HK-2 (cell line): ENCODE data around the gene ST6GALNAC3.

ENCODE experiments used
- DNase-seq: peaks from one replicate; pipeline ENCODE4 v3.0.0-alpha.2; 2018; ENCODE audit not compliant: unreplicated experiment

ST6GALNAC3 gene

DNA sequence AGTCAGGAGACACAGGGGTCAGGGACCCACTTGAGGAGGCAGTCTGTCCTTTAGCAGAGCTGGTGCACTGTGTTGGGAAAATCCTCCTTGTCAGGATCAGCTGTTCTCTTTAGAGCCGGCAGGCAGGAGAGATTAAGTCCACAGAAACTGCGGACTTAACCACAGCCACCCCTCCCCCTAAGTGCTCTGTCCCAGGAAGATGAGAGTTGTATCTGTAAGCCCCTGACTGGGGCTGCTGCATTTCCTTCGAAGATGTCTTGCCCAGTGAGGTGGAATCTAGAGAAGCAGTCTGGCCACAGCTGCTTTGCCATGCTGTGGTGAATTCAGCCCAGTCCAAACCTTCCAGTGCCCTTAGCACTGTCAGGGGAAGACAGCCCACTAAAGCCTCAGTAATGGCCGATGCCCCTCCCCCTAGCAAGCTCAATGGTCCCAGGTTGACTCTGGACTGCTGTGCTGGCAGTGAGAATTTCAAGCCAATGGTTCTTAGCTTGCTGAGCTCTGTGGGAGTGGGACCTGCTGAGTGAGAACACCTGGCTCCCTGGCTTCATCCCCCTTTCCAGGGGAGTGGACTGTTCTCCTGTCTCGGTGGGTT, 172.8 kb downstream of the ST6GALNAC3 start:
- no peak for DNase-seq

GRCh38 chr1:76250271-76250670, 175.7 kb downstream of the ST6GALNAC3 start:
- no peak for DNase-seq

DNA sequence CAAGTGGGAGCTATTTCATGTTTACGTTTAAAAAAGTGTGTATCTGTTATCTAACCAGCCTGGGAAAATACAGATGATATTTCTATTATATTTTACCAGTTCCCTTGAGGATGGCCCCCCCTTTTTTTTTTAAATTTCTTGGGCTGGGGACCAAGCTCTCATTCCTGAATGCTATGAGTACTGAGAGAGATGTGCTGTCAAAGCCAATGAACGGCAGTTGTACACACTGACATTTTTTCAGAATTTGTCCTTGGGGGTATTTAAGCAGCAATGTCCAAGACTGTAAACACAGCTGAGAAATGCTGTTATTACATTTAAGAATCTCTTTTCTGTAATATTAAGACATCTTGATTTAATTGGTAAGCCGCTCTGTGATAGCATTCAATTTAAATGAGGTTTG, 177.9 kb downstream of the ST6GALNAC3 start:
- no peak for DNase-seq

- DNase-seq, result no peak
Observed at GRCh38 chr1:76254104-76255030, 179.8 kb downstream of the ST6GALNAC3 start.

DNA sequence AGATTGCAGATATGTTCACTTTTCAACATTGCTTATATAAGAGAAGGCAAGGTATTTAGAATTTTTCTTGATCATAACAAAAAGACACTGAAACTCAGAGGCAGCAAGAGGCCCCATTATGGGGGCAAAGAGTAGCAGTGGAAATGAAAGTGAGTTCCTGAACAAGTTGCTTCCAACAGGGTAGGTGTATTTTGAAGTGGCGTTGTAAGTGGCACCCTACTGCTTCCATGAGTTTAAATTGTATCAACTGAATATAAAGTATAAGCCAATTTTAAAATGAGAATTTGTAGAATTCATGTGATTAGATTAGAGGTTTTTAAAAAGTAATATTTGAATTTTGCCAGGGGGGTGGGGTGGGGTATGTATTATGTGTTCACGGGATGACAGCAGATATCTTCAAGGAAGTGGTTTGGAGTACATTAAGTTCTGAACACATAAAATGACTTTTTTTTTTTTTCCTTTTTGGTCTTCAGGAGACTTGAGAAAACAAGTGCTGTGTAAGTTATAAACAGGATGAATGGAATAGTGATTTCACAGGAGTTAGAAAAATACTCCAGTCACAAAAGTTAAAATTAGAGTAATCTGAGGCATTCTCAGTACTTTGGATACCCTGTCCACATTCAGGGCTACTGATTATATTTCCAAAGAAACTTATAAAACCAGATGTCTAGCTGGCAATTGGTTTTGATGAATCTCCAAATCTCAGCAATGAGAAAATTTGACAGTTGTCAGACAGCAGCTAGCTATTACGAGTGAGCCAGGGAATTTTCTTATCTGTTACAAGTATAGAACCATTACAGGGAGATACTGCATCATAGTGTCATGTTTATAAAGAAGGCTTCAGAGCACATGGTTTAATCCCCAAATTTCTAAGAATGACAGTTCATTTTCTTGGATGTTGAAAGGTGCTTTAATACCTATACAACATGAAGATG, 182.0 kb downstream of the ST6GALNAC3 start:
- no peak for DNase-seq

DNA sequence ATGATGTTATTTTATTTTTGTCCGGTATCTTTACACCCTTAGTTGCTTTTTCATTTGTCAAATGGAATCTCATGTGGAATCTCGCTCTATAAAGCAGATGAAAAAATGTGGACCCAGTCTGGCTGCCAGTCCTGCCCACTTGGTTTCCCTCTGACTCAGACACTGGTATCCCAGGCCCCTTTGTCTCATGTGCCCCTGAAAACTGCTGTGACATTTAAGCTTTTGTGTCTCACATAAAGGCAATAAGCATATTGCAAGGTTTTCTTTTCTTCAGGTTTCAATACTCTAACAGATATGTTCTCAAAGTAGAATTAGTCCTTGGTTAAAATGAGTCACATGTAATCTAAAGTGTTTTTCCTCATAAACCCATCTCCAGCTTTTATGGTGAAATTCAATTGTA, 183.3 kb downstream of the ST6GALNAC3 start:
- no peak for DNase-seq

- DNase-seq, result no peak
Observed at GRCh38 chr1:76259270-76259669, 184.7 kb downstream of the ST6GALNAC3 start.

DNA sequence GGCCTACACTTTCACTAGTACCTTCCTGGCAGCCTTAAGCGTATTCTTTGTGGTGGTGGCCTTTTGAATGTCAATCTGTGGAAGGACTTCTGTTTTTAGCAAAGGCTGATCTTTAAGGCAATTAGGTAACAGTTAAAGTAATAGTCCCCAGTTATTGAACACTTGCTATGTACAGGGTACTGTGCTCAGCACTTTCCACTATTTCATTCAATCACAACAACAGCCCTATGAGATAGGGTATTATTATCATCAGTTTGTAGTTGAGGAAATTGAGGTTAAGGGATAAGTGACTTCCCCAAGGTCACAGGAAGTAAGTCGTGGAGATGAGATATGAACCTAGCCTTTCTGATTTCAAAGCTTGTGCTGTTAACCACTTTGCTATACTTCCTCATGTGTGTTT, 185.7 kb downstream of the ST6GALNAC3 start:
- DNase-seq, result no peak

DNA sequence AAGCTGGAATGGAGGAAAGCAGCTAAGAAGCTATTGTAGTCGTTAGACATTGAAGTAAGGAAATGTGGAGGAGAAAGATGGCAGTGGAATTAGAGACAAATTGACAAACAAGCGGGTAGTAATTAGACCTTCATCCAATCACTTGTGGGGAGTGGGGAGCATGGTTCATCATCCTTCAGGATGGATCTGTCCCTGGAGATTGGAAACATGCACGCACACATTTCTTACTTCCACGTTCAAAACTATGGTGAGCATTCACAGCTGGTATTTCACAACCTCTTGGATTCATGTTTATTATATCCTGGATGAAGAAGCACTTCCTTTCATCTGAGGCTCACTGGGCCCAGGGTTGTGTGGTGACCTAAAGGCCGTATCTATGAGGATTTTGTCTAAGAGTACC, 188.1 kb downstream of the ST6GALNAC3 start:
- no peak for DNase-seq

DNA sequence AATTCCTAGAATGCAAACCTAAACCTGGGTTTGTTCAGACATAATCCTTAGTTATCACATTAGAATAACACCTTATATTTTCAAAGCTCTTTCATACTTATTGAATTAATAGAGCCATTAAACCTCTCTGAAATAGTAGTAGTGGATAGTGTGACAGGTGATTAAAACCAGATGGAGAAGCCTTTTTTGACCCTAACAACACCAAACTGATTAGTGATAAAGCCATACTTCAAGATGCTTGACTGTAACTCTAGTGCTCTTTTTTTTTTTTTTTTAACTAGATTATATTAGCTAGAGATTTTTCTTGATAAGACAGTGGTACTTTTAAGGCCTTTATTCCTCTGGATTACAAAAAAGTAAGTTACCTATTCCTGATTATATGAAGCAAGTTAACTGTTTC, 190.1 kb downstream of the ST6GALNAC3 start:
- no peak for DNase-seq

- no peak for DNase-seq
Observed at GRCh38 chr1:76266762-76267161, 192.2 kb downstream of the ST6GALNAC3 start.

DNA sequence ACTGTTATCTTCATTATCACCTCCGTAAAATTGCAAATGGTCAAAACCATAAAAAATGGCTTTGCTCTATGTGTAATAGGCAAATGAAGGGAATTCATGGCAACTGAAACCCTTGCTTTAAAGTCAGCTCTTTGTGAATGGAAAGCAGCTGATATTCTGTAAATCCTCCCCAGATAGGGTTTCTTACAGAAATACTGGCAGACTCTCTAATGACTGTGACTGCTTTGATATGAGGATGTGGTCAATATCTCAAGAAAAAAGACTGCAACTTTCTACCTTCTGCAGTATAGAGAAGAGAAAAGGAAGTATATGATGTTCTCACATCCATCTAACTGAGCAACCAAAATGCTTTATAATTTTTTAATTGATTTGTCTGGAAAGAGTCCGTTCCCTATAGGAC, 193.1 kb downstream of the ST6GALNAC3 start:
- DNase-seq, result no peak

GRCh38 chr1:76268341-76268740, 193.8 kb downstream of the ST6GALNAC3 start:
- DNase-seq, result no peak

DNA sequence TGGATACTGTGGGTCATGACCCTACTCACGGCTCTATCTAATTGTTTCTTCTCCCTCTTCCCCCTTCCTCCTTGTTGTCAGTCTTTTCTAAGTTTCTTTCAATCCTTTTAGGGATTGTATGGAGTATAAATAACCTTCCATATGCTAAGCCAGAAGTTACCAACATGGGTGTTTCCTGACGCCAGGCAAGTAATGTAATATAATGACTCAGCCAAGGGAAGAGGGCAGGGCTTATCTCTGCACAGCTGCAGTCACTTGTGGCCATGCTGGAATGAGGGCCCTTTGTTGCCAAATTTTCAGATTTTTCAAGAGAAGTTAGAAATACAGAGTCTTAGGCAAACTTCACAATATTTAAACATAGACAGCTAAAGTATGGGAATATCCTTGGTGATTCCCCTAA, 194.6 kb downstream of the ST6GALNAC3 start:
- no peak for DNase-seq

DNA sequence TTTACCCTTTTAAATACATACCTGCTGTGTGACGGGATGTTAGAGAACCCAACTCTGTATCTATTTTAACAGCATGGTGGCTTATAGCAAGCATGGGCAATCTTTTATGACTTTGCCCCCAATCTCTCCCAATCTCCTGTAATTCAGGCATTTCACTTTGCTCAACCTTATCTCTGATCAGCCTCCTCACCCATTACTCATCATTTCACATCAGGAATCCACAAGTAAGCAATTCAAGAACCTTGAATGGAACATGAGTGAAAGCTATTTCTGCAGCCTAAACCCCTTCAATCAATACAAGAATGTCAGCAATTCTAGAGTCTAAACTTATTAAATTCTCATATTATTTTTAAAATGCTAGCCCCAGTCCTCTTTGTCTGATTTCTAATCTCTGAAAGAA, 199.8 kb downstream of the ST6GALNAC3 start:
- no peak for DNase-seq

GRCh38 chr1:76274718-76275117, 200.2 kb downstream of the ST6GALNAC3 start:
- no peak for DNase-seq

GRCh38 chr1:76278711-76279100, 204.2 kb downstream of the ST6GALNAC3 start:
- no peak for DNase-seq

- no peak for DNase-seq
Observed at GRCh38 chr1:76279101-76279748, 204.7 kb downstream of the ST6GALNAC3 start.

GRCh38 chr1:76281306-76281705, 206.8 kb downstream of the ST6GALNAC3 start:
- DNase-seq, result no peak

- DNase-seq, result no peak
Observed at GRCh38 chr1:76284842-76285241, 210.3 kb downstream of the ST6GALNAC3 start.

DNA sequence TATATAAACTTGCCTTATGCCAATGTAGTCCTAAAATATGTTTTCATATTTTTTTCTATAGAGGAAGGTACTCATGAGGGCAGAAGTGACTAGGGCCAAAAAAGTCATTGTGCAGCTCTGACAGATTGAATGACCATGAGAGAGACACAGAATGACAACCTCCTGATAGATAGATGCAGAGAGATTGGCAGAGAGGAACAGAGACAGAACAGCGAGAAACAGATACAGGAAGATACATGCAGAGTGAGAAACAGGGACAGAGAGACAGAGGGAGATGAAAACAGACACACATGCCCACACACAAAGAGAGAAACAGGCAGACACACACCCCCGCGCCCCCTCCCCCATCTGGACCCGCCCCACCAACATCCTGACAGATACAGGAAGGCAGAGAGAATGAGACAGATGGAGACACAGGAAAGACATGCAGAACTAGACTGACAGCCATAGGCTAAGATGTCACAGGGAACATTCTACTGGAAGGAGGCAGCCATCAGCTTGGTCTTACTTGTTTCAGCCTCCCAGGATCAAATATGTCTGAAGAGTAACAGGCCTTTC, 211.1 kb downstream of the ST6GALNAC3 start:
- DNase-seq, result no peak
